Neural progenitor cell (in vitro differentiated cells): ENCODE data around the gene CYSTM1.

Source experiments
- EZH2phosphoT487 ChIP-seq: fragments of 200-600 bp; sonication (generic); IDR thresholded peaks from 2 replicates; pipeline ENCODE4 v1.6.1; 2017; ENCODE audit warnings: antibody characterized with exemption
- TF ChIP-seq, protein P1 (sequence below): fragments of 200-600 bp; sonication (generic); IDR thresholded peaks from 2 replicates; pipeline ENCODE4 v1.5.1; 2017; ENCODE audit warnings: antibody characterized with exemption, mild to moderate bottlenecking

DNA sequence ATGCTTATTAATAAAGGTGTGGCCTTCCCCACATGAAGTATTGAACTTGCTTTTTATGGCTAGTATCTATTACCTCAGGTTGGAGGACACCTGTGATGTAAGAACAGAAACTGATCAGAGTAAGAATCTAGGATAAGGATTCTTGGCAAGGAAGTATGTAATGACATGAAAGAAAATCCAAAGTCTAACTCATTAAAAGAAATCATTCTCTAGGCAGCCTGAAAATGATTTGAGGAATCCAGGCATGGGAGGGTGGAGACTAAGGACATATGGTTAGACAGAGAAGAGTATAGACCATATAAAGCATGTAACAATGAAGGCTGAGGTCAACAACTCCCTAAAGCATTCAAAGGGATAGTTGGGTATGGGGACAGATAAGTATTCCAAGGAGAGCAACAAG is 95.0 kb downstream of the CYSTM1 start:
- TF ChIP-seq, protein P1, sequence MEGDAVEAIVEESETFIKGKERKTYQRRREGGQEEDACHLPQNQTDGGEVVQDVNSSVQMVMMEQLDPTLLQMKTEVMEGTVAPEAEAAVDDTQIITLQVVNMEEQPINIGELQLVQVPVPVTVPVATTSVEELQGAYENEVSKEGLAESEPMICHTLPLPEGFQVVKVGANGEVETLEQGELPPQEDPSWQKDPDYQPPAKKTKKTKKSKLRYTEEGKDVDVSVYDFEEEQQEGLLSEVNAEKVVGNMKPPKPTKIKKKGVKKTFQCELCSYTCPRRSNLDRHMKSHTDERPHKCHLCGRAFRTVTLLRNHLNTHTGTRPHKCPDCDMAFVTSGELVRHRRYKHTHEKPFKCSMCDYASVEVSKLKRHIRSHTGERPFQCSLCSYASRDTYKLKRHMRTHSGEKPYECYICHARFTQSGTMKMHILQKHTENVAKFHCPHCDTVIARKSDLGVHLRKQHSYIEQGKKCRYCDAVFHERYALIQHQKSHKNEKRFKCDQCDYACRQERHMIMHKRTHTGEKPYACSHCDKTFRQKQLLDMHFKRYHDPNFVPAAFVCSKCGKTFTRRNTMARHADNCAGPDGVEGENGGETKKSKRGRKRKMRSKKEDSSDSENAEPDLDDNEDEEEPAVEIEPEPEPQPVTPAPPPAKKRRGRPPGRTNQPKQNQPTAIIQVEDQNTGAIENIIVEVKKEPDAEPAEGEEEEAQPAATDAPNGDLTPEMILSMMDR, result no peak
- no peak for TF ChIP-seq EZH2phosphoT487
